ENCODE measurements around the gene NID2.

The NID2 gene

DNA sequence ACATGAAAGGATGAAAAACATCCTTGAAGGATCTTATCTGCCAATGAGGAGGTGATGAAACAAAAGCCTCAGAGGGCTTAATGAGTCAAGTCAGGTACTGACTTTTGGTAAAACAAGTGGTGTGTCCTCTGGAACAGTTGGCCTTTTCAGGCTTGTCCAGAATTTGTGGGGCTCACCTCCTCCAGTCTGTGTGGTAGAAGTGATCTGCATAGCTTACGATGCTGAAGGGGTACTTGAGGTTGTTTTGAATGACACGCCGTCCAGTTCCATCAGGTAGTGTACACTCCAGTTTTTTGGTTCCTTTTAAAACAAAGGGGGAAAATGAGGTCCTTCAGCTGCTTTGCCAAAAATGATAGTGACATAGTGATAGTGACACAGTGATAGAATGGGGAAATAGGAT, 62.5 kb downstream of the NID2 start:
- H3K9me2 ChIP-seq (replicated peaks; ENCODE audit: control insufficient read depth, low read length) = no peaks in the 10 kb centered on the region
- no peak overlapping the region for H3K27ac ChIP-seq (ENCODE audit: low read depth, low read length)
- H3K4me1 ChIP-seq (ENCODE audit: control insufficient read depth, low read length) = no peaks in the 10 kb centered on the region
- no peaks in the 10 kb centered on the region for H3K9me3 ChIP-seq (ENCODE audit: control insufficient read depth, insufficient read depth, low read length)
- peaks cover 100% of the 10 kb centered on the region for H3K36me3 ChIP-seq (ENCODE audit: control insufficient read depth, low read length)
- no peaks in the 10 kb centered on the region for H3K79me2 ChIP-seq (ENCODE audit: control insufficient read depth, low read length)
- H3K4me3 ChIP-seq (ENCODE audit: low read length) = no peak overlapping the region
- H3K27me3 ChIP-seq (ENCODE audit: control insufficient read depth, low read length) = no peaks in the 10 kb centered on the region
- TF ChIP-seq, protein P1, sequence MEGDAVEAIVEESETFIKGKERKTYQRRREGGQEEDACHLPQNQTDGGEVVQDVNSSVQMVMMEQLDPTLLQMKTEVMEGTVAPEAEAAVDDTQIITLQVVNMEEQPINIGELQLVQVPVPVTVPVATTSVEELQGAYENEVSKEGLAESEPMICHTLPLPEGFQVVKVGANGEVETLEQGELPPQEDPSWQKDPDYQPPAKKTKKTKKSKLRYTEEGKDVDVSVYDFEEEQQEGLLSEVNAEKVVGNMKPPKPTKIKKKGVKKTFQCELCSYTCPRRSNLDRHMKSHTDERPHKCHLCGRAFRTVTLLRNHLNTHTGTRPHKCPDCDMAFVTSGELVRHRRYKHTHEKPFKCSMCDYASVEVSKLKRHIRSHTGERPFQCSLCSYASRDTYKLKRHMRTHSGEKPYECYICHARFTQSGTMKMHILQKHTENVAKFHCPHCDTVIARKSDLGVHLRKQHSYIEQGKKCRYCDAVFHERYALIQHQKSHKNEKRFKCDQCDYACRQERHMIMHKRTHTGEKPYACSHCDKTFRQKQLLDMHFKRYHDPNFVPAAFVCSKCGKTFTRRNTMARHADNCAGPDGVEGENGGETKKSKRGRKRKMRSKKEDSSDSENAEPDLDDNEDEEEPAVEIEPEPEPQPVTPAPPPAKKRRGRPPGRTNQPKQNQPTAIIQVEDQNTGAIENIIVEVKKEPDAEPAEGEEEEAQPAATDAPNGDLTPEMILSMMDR (IDR thresholded peaks at IDR 0.05; ENCODE audit: low read depth, low read length, poor library complexity, severe bottlenecking) = no peak
- TF ChIP-seq EZH2phosphoT487 (IDR thresholded peaks at IDR 0.05; ENCODE audit: borderline replicate concordance, low read length) = no peak
- H3F3A ChIP-seq (ENCODE audit: control insufficient read depth, insufficient read depth) = 0 out of 2 replicates have a peak, but pooled peaks cover 3% of the 10 kb centered on the region
- no peak overlapping the region for H3K4me2 ChIP-seq (ENCODE audit: low read length)
- no peaks in the 10 kb centered on the region for H4K20me1 ChIP-seq (ENCODE audit: control insufficient read depth, insufficient read depth, low read depth, low read length)

DNA sequence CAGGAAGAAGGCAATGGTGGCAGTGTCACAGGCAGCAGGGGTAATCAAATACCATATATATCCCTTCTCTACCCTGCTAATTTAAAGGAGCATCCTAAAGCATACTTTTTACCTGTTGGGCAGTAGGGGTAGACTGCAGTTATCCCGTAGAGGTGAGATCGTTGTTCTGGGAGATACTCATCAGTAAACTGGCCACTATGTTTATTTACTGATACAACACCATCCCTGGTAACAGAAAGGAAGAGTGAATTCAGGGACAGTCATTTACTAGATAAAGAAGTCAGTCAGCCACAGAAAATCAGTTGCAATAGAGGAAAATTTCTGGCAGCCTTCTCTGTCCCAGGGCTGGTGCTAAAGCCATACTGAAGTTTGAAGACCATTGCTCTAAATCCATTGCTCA, 63.2 kb downstream of the NID2 start:
- Histone ChIP-seq H4K20me1 (ENCODE audit: control insufficient read depth, insufficient read depth, low read depth, low read length) (no peaks in the 10 kb centered on the region), H3K4me1 (ENCODE audit: control insufficient read depth, low read length) (no peaks in the 10 kb centered on the region), H3K9me3 (ENCODE audit: control insufficient read depth, insufficient read depth, low read length) (no peaks in the 10 kb centered on the region), H3K9me2 (replicated peaks; ENCODE audit: control insufficient read depth, low read length) (no peaks in the 10 kb centered on the region), H3K4me2 (ENCODE audit: low read length) (no peak overlapping the region), H3K36me3 (ENCODE audit: control insufficient read depth, low read length) (peaks cover 99% of the 10 kb centered on the region), H3K27ac (ENCODE audit: low read depth, low read length) (no peak overlapping the region), H3K79me2 (ENCODE audit: control insufficient read depth, low read length) (no peaks in the 10 kb centered on the region), H3F3A (ENCODE audit: control insufficient read depth, insufficient read depth) (0 out of 2 replicates have a peak, but pooled peaks cover 3% of the 10 kb centered on the region), H3K27me3 (ENCODE audit: control insufficient read depth, low read length) (no peaks in the 10 kb centered on the region), H3K4me3 (ENCODE audit: low read length) (no peak overlapping the region)
- TF ChIP-seq, protein P1 (IDR thresholded peaks at IDR 0.05; ENCODE audit: low read depth, low read length, poor library complexity, severe bottlenecking) = no peak
- TF ChIP-seq EZH2phosphoT487 (IDR thresholded peaks at IDR 0.05; ENCODE audit: borderline replicate concordance, low read length) = no peak

DNA sequence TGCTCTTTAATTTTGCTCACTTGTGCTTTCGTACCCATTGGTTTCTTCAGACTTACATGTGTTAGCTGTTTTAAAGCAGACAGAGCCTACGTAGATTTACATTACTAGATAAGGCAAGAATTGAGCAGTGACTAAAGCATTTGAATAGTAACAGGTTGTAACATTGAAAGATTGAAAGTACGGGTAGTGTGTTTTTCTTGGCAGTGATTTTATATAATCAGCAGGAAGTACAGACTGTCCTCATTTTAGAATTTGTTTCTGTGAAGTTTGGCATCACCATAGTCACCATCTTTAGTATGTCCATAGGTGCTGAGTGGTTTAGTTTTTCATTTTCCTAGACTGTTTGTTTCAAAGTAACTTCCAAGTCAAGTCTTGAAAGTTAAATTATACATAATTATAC, 65.5 kb downstream of the NID2 start:
- no peaks in the 10 kb centered on the region for H4K20me1 ChIP-seq (ENCODE audit: control insufficient read depth, insufficient read depth, low read depth, low read length)
- no peaks in the 10 kb centered on the region for H3K9me3 ChIP-seq (ENCODE audit: control insufficient read depth, insufficient read depth, low read length)
- H3K79me2 ChIP-seq (ENCODE audit: control insufficient read depth, low read length) = no peaks in the 10 kb centered on the region
- no peaks in the 10 kb centered on the region for H3K4me1 ChIP-seq (ENCODE audit: control insufficient read depth, low read length)
- no peaks in the 10 kb centered on the region for H3K9me2 ChIP-seq (replicated peaks; ENCODE audit: control insufficient read depth, low read length)
- H3K27ac ChIP-seq (ENCODE audit: low read depth, low read length) = no peak overlapping the region
- no peaks in the 10 kb centered on the region for H3K27me3 ChIP-seq (ENCODE audit: control insufficient read depth, low read length)
- no peak overlapping the region for H3K4me3 ChIP-seq (ENCODE audit: low read length)
- H3F3A ChIP-seq (ENCODE audit: control insufficient read depth, insufficient read depth) = no peaks in the 10 kb centered on the region
- TF ChIP-seq EZH2phosphoT487 (IDR thresholded peaks at IDR 0.05; ENCODE audit: borderline replicate concordance, low read length) = no peak
- TF ChIP-seq, protein P1 (IDR thresholded peaks at IDR 0.05; ENCODE audit: low read depth, low read length, poor library complexity, severe bottlenecking) = no peak
- peaks cover 94% of the 10 kb centered on the region for H3K36me3 ChIP-seq (ENCODE audit: control insufficient read depth, low read length)
- no peak overlapping the region for H3K4me2 ChIP-seq (ENCODE audit: low read length)

All from DOHH2 (cell line).